H9 (cell line): ENCODE results near the gene DUSP7. TPM values are rescaled to one million over a fixed set of nuclear protein-coding genes. Genes with fewer than 3 reads are reported as not detected.

Experiments
- DNase-seq: peaks from one replicate; pipeline ENCODE4 v3.0.0-alpha.2; 2017
- H2AFZ ChIP-seq: one replicate; pipeline ENCODE4 v1.6.1; 2013; ENCODE audit warnings: mild to moderate bottlenecking, low read length, control low read depth, moderate library complexity
- H2AK5ac ChIP-seq: 2 replicates; pipeline ENCODE4 v1.6.1; 2013; ENCODE audit warnings: low read length, control low read depth, mixed read lengths; ENCODE audit not compliant: insufficient read length
- H2BK120ac ChIP-seq: one replicate; pipeline ENCODE4 v1.6.1; 2013; ENCODE audit warnings: low read depth, mild to moderate bottlenecking, low read length, control low read depth, inconsistent platforms; ENCODE audit not compliant: poor library complexity, severe bottlenecking
- H2BK12ac ChIP-seq: 2 replicates; pipeline ENCODE4 v1.6.1; 2013; ENCODE audit warnings: low read length, control low read depth, mixed read lengths, low read depth; ENCODE audit not compliant: insufficient read length
- H2BK15ac ChIP-seq: 2 replicates; pipeline ENCODE4 v1.6.1; 2013; ENCODE audit warnings: low read depth, low read length, control low read depth
- H2BK20ac ChIP-seq: one replicate; pipeline ENCODE4 v1.6.1; 2013; ENCODE audit warnings: low read depth, mild to moderate bottlenecking, low read length, control low read depth, inconsistent platforms; ENCODE audit not compliant: poor library complexity, severe bottlenecking
- H2BK5ac ChIP-seq: 2 replicates; pipeline ENCODE4 v1.6.1; 2013; ENCODE audit warnings: low read length, control low read depth, mixed read lengths; ENCODE audit not compliant: insufficient read length
- H3K14ac ChIP-seq: 2 replicates; pipeline ENCODE4 v1.6.1; 2013; ENCODE audit warnings: low read length, control low read depth; ENCODE audit not compliant: insufficient read depth
- H3K18ac ChIP-seq: 2 replicates; pipeline ENCODE4 v1.6.1; 2013; ENCODE audit warnings: low read depth, mild to moderate bottlenecking, mixed read lengths, low read length, control low read depth; ENCODE audit not compliant: insufficient read length
- H3K23ac ChIP-seq: 2 replicates; pipeline ENCODE4 v1.6.1; 2013; ENCODE audit warnings: low read length, control low read depth, mixed read lengths, low read depth; ENCODE audit not compliant: insufficient read length
- H3K23me2 ChIP-seq: 2 replicates; pipeline ENCODE4 v1.6.1; 2013; ENCODE audit warnings: low read depth, mild to moderate bottlenecking, mixed read lengths, low read length, control low read depth; ENCODE audit not compliant: insufficient read length, poor library complexity, severe bottlenecking
- H3K27ac ChIP-seq: 2 replicates; pipeline ENCODE4 v1.5.1; 2013; ENCODE audit warnings: low read length, control low read depth, mixed read lengths, low read depth; ENCODE audit not compliant: insufficient read length
- H3K27me3 ChIP-seq: 2 replicates; pipeline ENCODE4 v1.6.1; 2013; ENCODE audit warnings: low read length, control low read depth, inconsistent platforms; ENCODE audit not compliant: insufficient read depth
- H3K4ac ChIP-seq: 2 replicates; pipeline ENCODE4 v1.6.1; 2013; ENCODE audit warnings: low read depth, mild to moderate bottlenecking, control low read depth, inconsistent platforms, low read length, moderate library complexity
- H3K4me1 ChIP-seq: 2 replicates; pipeline ENCODE4 v1.6.1; 2013; ENCODE audit warnings: low read length, control low read depth, inconsistent platforms; ENCODE audit not compliant: insufficient read depth
- H3K4me2 ChIP-seq: 2 replicates; pipeline ENCODE4 v1.6.1; 2013; ENCODE audit warnings: low read length, control low read depth, mixed read lengths; ENCODE audit not compliant: insufficient read length, insufficient read depth
- H3K56ac ChIP-seq: 2 replicates; pipeline ENCODE4 v1.6.1; 2013; ENCODE audit warnings: low read depth, mild to moderate bottlenecking, mixed read lengths, low read length, control low read depth; ENCODE audit not compliant: insufficient read length
- H3K79me1 ChIP-seq: 2 replicates; pipeline ENCODE4 v1.6.1; 2013; ENCODE audit warnings: low read depth, mild to moderate bottlenecking, moderate library complexity, low read length, control low read depth, inconsistent platforms; ENCODE audit not compliant: insufficient read depth, poor library complexity, severe bottlenecking
- H3K79me2 ChIP-seq: 2 replicates; pipeline ENCODE4 v1.6.1; 2013; ENCODE audit warnings: low read length, control low read depth, inconsistent platforms; ENCODE audit not compliant: insufficient read depth
- H3K9ac ChIP-seq: 2 replicates; pipeline ENCODE4 v1.6.1; 2013; ENCODE audit warnings: low read length, control low read depth, mixed read lengths; ENCODE audit not compliant: insufficient read length; ENCODE audit errors: extremely low read depth
- H3K9me3 ChIP-seq: one replicate; pipeline ENCODE4 v1.6.1; 2013; ENCODE audit warnings: low read depth, low read length, inconsistent platforms; ENCODE audit not compliant: control insufficient read depth
- H3T11ph ChIP-seq: one replicate; pipeline ENCODE4 v1.6.1; 2013; ENCODE audit warnings: mild to moderate bottlenecking, low read length, control low read depth, inconsistent platforms
- H4K20me1 ChIP-seq: one replicate; pipeline ENCODE4 v1.6.1; 2013; ENCODE audit not compliant: control insufficient read depth, insufficient read length, insufficient read depth
- H4K5ac ChIP-seq: 2 replicates; pipeline ENCODE4 v1.6.1; 2013; ENCODE audit warnings: low read depth, mild to moderate bottlenecking, mixed read lengths, low read length, control low read depth; ENCODE audit not compliant: insufficient read length
- H4K8ac ChIP-seq: replicated peaks from 2 replicates; pipeline ENCODE4 v1.6.1; 2013; ENCODE audit warnings: low read length, control low read depth, mixed read lengths, low read depth; ENCODE audit not compliant: insufficient read length
- H4K91ac ChIP-seq: 2 replicates; pipeline ENCODE4 v1.6.1; 2013; ENCODE audit warnings: low read depth, mild to moderate bottlenecking, moderate library complexity, mixed read lengths, low read length, control low read depth; ENCODE audit not compliant: insufficient read length
- H3K27ac Mint-ChIP-seq, 3 experiments: 2 replicates in 2 of 3; 3 replicates in 1 of 3; pipeline ENCODE4 v1.8.0; 2020 to 2021; ENCODE audit warnings: mixed read lengths in 3 of 3, mild to moderate bottlenecking in 1 of 3, moderate library complexity in 1 of 3
- H3K27me3 Mint-ChIP-seq: 2 replicates; pipeline ENCODE4 v1.8.0; 2021; ENCODE audit warnings: low read depth, mild to moderate bottlenecking, moderate library complexity, mixed read lengths
- H3K36me3 Mint-ChIP-seq, 3 experiments: 2 replicates in 2 of 3; 3 replicates in 1 of 3; pipeline ENCODE4 v1.8.0; 2020 to 2021; ENCODE audit warnings: low read depth in 3 of 3, mixed read lengths in 3 of 3; ENCODE audit not compliant: insufficient read depth in 1 of 3
- H3K4me1 Mint-ChIP-seq, 2 experiments: 2 replicates each; pipeline ENCODE4 v1.8.0; 2020; ENCODE audit warnings: mixed read lengths in 2 of 2
- H3K4me3 Mint-ChIP-seq, 2 experiments: 2 replicates in 1 of 2; 3 replicates in 1 of 2; pipeline ENCODE4 v1.8.0; 2020 to 2021; ENCODE audit warnings: mild to moderate bottlenecking in 2 of 2, mixed read lengths in 2 of 2, moderate library complexity in 1 of 2
- H3K9me3 Mint-ChIP-seq, 2 experiments: 2 replicates in 1 of 2; 3 replicates in 1 of 2; pipeline ENCODE4 v1.8.0; 2020; ENCODE audit warnings: mild to moderate bottlenecking in 2 of 2, mixed read lengths in 2 of 2, moderate library complexity in 1 of 2
- CTCF ChIP-seq: fragments of 200-600 bp; sonication (generic); conservative IDR thresholded peaks from 3 replicates; pipeline ENCODE4 v1.8.0; 2021; ENCODE audit warnings: antibody characterized with exemption, mild to moderate bottlenecking
- WGBS: extraction: QIAGEN DNeasy Blood & Tissue Kit; methylation state at CpG from one replicate; pipeline ENCODE4 v1.1.7; 2013; ENCODE audit warnings: missing lambda C conversion rate, low lambda C conversion rate, mixed read lengths; ENCODE audit not compliant: insufficient read length; ENCODE audit errors: extremely low coverage; 5-methylcytosine and 5-hydroxymethylcytosine counted together
- total RNA-seq: library from RNA; stranded (reverse); gene quantifications from 2 replicates; pipeline ENCODE4 v1.2.1, GENCODE V29; 2021

Gene DUSP7
- total RNA-seq, 1 experiment from 2014 or later, result 24.0 TPM

GRCh38 chr3:52056968-52057811 lies 819 bp upstream of the DUSP7 start:
- WGBS, result no CpG with 5 or more reads among the region's 55 CpGs
- Histone ChIP-seq H3K4ac (no peak overlapping the region), H3K9me3 (no peaks in the 10 kb centered on the region), H3K79me1 (no peaks in the 10 kb centered on the region), H4K8ac (no peak overlapping the region), H3K14ac (0 out of 2 replicates have a peak overlapping the region, but pooled peaks have one; percentile 65), H4K5ac (no peak overlapping the region), H2BK20ac (no peak overlapping the region), H3K27me3 (no peaks in the 10 kb centered on the region; the same call in 1 of the 2 replicates), H3K18ac (peak overlapping the region; percentile 8), H2AK5ac (no peak overlapping the region), H3K9ac (no peak overlapping the region), H2BK5ac (no peak overlapping the region), H2BK12ac (no peak overlapping the region), H3K23me2 (peaks cover 13% of the 10 kb centered on the region), H3K56ac (no peak overlapping the region), H2AFZ (no peak overlapping the region), H3T11ph (no peak overlapping the region), H3K79me2 (no peaks in the 10 kb centered on the region), H3K4me2 (peak overlapping the region; percentile 74), H3K23ac (no peak overlapping the region), H4K20me1 (peaks cover 2% of the 10 kb centered on the region), H2BK120ac (no peak overlapping the region), H3K4me1 (peaks cover 5% of the 10 kb centered on the region; the same call in 1 of the 2 replicates), H4K91ac (no peak overlapping the region), H3K27ac (no peak overlapping the region), H2BK15ac (no peak overlapping the region)
- Mint-ChIP-seq H3K4me1 (peaks cover 15 to 28% of the 10 kb centered on the region in 2 experiments), H3K4me3 (peak overlapping the region; percentile 75 to 94), H3K27me3 (peaks cover 26% of the 10 kb centered on the region), H3K36me3 (peaks cover 2 to 14% (median 10%) of the 10 kb centered on the region in 3 experiments; a peak in 6 of 7 replicates), H3K27ac (peak overlapping the region; percentile 77 to 91 (median 78); a peak in 6 of 7 replicates), H3K9me3 (no peaks in the 10 kb centered on the region)
- no peak for TF ChIP-seq CTCF
- DNase-seq, result peak; percentile 99
